ENCODE results near the gene LIN28B. TPM values are rescaled to one million over a fixed set of nuclear protein-coding genes. Genes with fewer than 3 reads are reported as not detected.

Gene LIN28B
- total RNA-seq, 1 experiment from 2014 or later = 0.25 TPM

- ATAC-seq (no peak), DNase-seq (ENCODE audit: low read depth, low spot score) (no peak)
- no peak overlapping the region for H2AFZ ChIP-seq (ENCODE audit: low read depth, low read length, poor library complexity, severe bottlenecking)
- H3K4me1 ChIP-seq (ENCODE audit: control insufficient read depth in 1 of 2, insufficient read depth in 2 of 2, low read length in 2 of 2) = peaks cover 0 to 2% of the 10 kb centered on the region in 2 experiments; a peak in 1 of 4 replicates
- BruUV-seq (replicated peaks) = no TSS peak
- no peaks in the 10 kb centered on the region for H3K79me2 ChIP-seq (ENCODE audit: insufficient read depth, low read length)
- H3K9me3 ChIP-seq (ENCODE audit: control insufficient read depth in 1 of 2, insufficient read depth in 1 of 2, low read depth in 1 of 2, low read length in 2 of 2) = no peaks in the 10 kb centered on the region
- H3K27me3 ChIP-seq (ENCODE audit: insufficient read depth, low read length) = no peaks in the 10 kb centered on the region
- intact Hi-C loops (cut with micrococcal nuclease) = no loop called here
- H3K27ac ChIP-seq (ENCODE audit: low read depth, low read length) = no peak overlapping the region
- no peak overlapping the region for H3K9ac ChIP-seq (ENCODE audit: low read length)
- TF ChIP-seq FOSL1 (IDR thresholded peaks at IDR 0.05; ENCODE audit: low read depth) = no peak
- no peak for TF ChIP-seq CBX3 (IDR thresholded peaks at IDR 0.05; ENCODE audit: low read depth)
- no peak for TF ChIP-seq POLR2AphosphoS5 (IDR thresholded peaks at IDR 0.05; ENCODE audit: low read depth, low read length)
- TF ChIP-seq TCF7L2 (IDR thresholded peaks at IDR 0.05; ENCODE audit: borderline replicate concordance, extremely low read depth, insufficient read depth, insufficient read length) = no peak
- no peak for TF ChIP-seq ZFX (IDR thresholded peaks at IDR 0.05)
- TF ChIP-seq, protein P1, sequence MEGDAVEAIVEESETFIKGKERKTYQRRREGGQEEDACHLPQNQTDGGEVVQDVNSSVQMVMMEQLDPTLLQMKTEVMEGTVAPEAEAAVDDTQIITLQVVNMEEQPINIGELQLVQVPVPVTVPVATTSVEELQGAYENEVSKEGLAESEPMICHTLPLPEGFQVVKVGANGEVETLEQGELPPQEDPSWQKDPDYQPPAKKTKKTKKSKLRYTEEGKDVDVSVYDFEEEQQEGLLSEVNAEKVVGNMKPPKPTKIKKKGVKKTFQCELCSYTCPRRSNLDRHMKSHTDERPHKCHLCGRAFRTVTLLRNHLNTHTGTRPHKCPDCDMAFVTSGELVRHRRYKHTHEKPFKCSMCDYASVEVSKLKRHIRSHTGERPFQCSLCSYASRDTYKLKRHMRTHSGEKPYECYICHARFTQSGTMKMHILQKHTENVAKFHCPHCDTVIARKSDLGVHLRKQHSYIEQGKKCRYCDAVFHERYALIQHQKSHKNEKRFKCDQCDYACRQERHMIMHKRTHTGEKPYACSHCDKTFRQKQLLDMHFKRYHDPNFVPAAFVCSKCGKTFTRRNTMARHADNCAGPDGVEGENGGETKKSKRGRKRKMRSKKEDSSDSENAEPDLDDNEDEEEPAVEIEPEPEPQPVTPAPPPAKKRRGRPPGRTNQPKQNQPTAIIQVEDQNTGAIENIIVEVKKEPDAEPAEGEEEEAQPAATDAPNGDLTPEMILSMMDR (IDR thresholded peaks at IDR 0.05 in 2 of 3, conservative IDR thresholded peaks at IDR 0.05 in 1 of 3; ENCODE audit: borderline replicate concordance in 1 of 3, insufficient read depth in 1 of 3, low read depth in 2 of 3, low read length in 2 of 3) = no peak
- no peak for TF ChIP-seq SIN3A (IDR thresholded peaks at IDR 0.05; ENCODE audit: low read depth)
- no peak for TF ChIP-seq EGR1 (IDR thresholded peaks at IDR 0.05; ENCODE audit: low read depth)
- TF ChIP-seq, protein P2, sequence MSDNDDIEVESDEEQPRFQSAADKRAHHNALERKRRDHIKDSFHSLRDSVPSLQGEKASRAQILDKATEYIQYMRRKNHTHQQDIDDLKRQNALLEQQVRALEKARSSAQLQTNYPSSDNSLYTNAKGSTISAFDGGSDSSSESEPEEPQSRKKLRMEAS (IDR thresholded peaks at IDR 0.05) = no peak
- TF ChIP-seq JUND (IDR thresholded peaks at IDR 0.05) = no peak
- TF ChIP-seq CEBPB (IDR thresholded peaks at IDR 0.05; ENCODE audit: low read depth) = no peak
- no peak for TF ChIP-seq RAD21 (IDR thresholded peaks at IDR 0.05; ENCODE audit: low read depth)
- no peaks in the 10 kb centered on the region for H3K36me3 ChIP-seq (ENCODE audit: control insufficient read depth in 1 of 2, insufficient read depth in 2 of 2, low read length in 2 of 2)
- CTCF ChIA-PET = no interaction called here
- POLR2A ChIA-PET = no interaction called here
- H3K4me3 ChIP-seq (replicated peaks in 1 of 2; ENCODE audit: low read depth in 1 of 2, low read length in 2 of 2) = no peak overlapping the region
- H3K9me2 ChIP-seq (ENCODE audit: insufficient read depth) = no peaks in the 10 kb centered on the region
- no peak overlapping the region for H3K4me2 ChIP-seq (ENCODE audit: low read length)
- RAD21 ChIA-PET (ENCODE audit: low non-redundant PET in 1 of 2, low total read pairs in 2 of 2, uncharacterized antibody in 2 of 2, unreplicated experiment in 2 of 2) = no interaction called here
- no peaks in the 10 kb centered on the region for H4K20me1 ChIP-seq (ENCODE audit: insufficient read depth)
Measured at GRCh38 chr6:104951677-104952076, 5.2 kb upstream of the LIN28B start.

Data from HCT116 (cell line).